HEK293 (cell line): Measurements from ENCODE around the gene INPP5A.

Experiments
- CTCF ChIA-PET: fragments of 350-600 bp; formaldehyde crosslinking; extraction: SDS; loops from one replicate; lab custom pipeline; 2021; ENCODE audit warnings: antibody characterized with exemption; lab: Yijun Ruan, JAX
- POLR2A ChIA-PET: fragments of 300-600 bp; formaldehyde crosslinking; extraction: SDS; loops from one replicate; lab custom pipeline; 2020; ENCODE audit warnings: antibody characterized with exemption, inconsistent platforms; lab: Yijun Ruan, JAX
- H3K27ac ChIP-seq: fragments of 200-500 bp; sonication (Bioruptor generic); 2 replicates; pipeline ENCODE4 v1.5.1; 2014; ENCODE audit warnings: low read depth, low read length, control low read depth, inconsistent platforms; ENCODE audit errors: extremely low read depth
- H3K36me3 ChIP-seq, 2 experiments: fragments of 200-500 bp in 1 of 2; sonication (Bioruptor generic) in 1 of 2; 1 replicate in 1 of 2; 2 replicates in 1 of 2; pipeline ENCODE4 v1.5.1; 2014 to 2017; ENCODE audit warnings: inconsistent platforms in 2 of 2, low read length in 2 of 2; ENCODE audit not compliant: control insufficient read depth in 2 of 2, insufficient read depth in 1 of 2
- H3K4me1 ChIP-seq: fragments of 200-500 bp; sonication (Bioruptor generic); 2 replicates; pipeline ENCODE4 v1.5.1; 2014; ENCODE audit warnings: mild to moderate bottlenecking, low read length, inconsistent platforms; ENCODE audit not compliant: control insufficient read depth, insufficient read depth
- H3K4me3 ChIP-seq: 2 replicates; pipeline ENCODE4 v1.5.1; 2011; ENCODE audit warnings: low read depth, mild to moderate bottlenecking, control low read depth, low read length, moderate library complexity
- H3K9me3 ChIP-seq: fragments of 200-500 bp; sonication (Bioruptor generic); 2 replicates; pipeline ENCODE4 v1.5.1; 2014; ENCODE audit warnings: low read depth, low read length, inconsistent platforms; ENCODE audit not compliant: control insufficient read depth, insufficient read depth
- GFI1B ChIP-seq: fragments of 450-650 bp; formaldehyde crosslinking; IDR thresholded peaks from 2 replicates; pipeline ENCODE4 v1.5.1; 2016; ENCODE audit warnings: missing biosample characterization, missing genetic modification characterization
- GLIS1 ChIP-seq: fragments of 450-650 bp; formaldehyde crosslinking; IDR thresholded peaks from 2 replicates; pipeline ENCODE4 v1.5.1; 2016; ENCODE audit warnings: missing biosample characterization, missing genetic modification characterization
- OSR2 ChIP-seq: fragments of 450-650 bp; formaldehyde crosslinking; IDR thresholded peaks from 2 replicates; pipeline ENCODE4 v1.5.1; 2016; ENCODE audit warnings: missing biosample characterization, missing genetic modification characterization
- ZNF133 ChIP-seq: fragments of 450-650 bp; formaldehyde crosslinking; IDR thresholded peaks from 2 replicates; pipeline ENCODE4 v1.5.1; 2016; ENCODE audit warnings: missing biosample characterization, missing genetic modification characterization
- ZNF2 ChIP-seq: fragments of 450-650 bp; formaldehyde crosslinking; IDR thresholded peaks from 2 replicates; pipeline ENCODE4 v1.5.1; 2016; ENCODE audit warnings: missing biosample characterization, missing genetic modification characterization
- ZNF266 ChIP-seq: fragments of 450-650 bp; formaldehyde crosslinking; IDR thresholded peaks from 2 replicates; pipeline ENCODE4 v1.5.1; 2016; ENCODE audit warnings: missing biosample characterization, missing genetic modification characterization, low read depth
- ZNF416 ChIP-seq: fragments of 450-650 bp; formaldehyde crosslinking; IDR thresholded peaks from 2 replicates; pipeline ENCODE4 v1.5.1; 2016; ENCODE audit warnings: missing biosample characterization, missing genetic modification characterization
- ZNF521 ChIP-seq: fragments of 450-650 bp; formaldehyde crosslinking; IDR thresholded peaks from 2 replicates; pipeline ENCODE4 v1.5.1; 2017; ENCODE audit warnings: missing biosample characterization, mild to moderate bottlenecking, missing genetic modification characterization
- ZNF544 ChIP-seq: fragments of 450-650 bp; formaldehyde crosslinking; IDR thresholded peaks from 2 replicates; pipeline ENCODE4 v1.5.0; 2017; ENCODE audit warnings: missing biosample characterization, missing genetic modification characterization
- ZNF560 ChIP-seq: fragments of 450-650 bp; formaldehyde crosslinking; IDR thresholded peaks from 2 replicates; pipeline ENCODE4 v1.5.1; 2017; ENCODE audit warnings: missing biosample characterization, missing genetic modification characterization, borderline replicate concordance
- ZNF830 ChIP-seq: fragments of 450-650 bp; IDR thresholded peaks from 2 replicates; pipeline ENCODE4 v1.5.0; 2018; ENCODE audit warnings: missing biosample characterization, missing genetic modification characterization, low read depth, mild to moderate bottlenecking, moderate library complexity
- ZNF843 ChIP-seq: fragments of 450-650 bp; formaldehyde crosslinking; IDR thresholded peaks from 2 replicates; pipeline ENCODE4 v1.5.1; 2016; ENCODE audit warnings: missing biosample characterization, missing genetic modification characterization
- TF ChIP-seq, protein P1 (sequence below): fragments of 450-650 bp; formaldehyde crosslinking; IDR thresholded peaks from 2 replicates; pipeline ENCODE4 v1.5.1; 2017; ENCODE audit warnings: missing biosample characterization, missing genetic modification characterization
- TF ChIP-seq, protein P2 (sequence below): fragments of 450-650 bp; IDR thresholded peaks from 2 replicates; pipeline ENCODE4 v1.5.1; 2018; ENCODE audit warnings: missing biosample characterization, missing genetic modification characterization
- TF ChIP-seq, protein P3 (sequence below): fragments of 450-650 bp; formaldehyde crosslinking; IDR thresholded peaks from 2 replicates; pipeline ENCODE4 v1.5.1; 2016; ENCODE audit warnings: missing biosample characterization, missing genetic modification characterization, borderline replicate concordance

Gene INPP5A

DNA sequence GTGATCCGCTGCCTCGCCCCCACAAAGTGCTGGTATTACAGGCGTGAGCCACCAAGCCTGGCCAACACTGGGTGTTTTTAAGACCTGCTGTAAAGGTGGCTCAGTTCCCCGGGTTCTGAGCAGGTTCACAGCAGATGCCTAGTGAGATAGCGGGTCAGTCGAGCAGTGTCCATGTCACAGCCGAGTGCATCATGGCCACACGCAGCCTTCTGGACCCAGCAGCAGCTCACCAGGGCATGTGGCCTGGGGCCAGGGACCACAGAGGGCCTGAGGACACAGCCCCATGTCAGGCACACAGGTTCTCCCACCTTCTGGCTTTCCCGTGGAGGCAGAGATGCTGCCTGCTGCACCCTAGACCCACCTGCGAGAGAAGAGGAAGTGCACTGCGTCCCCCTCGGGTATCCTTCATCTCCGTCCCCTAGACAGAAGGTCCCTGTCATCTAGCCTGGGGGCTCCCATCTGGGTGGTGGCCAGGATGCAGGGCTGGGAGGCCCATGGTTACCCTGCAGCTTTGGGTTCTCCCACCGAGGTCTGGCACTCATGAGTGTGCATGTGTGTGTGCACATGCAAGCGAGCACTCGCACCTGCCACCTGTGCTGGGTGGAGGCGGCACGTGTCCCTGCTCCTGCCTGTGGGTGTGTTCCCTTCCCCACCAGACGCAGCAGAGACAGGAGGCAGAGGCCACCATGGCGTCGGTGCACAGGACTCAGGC is 149.8 kb downstream of the INPP5A start:
- Histone ChIP-seq H3K4me1 (no peaks in the 10 kb centered on the region), H3K9me3 (no peaks in the 10 kb centered on the region), H3K4me3 (no peak overlapping the region), H3K36me3 (no peaks in the 10 kb centered on the region), H3K27ac (no peak overlapping the region)
- POLR2A ChIA-PET: no interaction called here
- TF ChIP-seq, protein P1, sequence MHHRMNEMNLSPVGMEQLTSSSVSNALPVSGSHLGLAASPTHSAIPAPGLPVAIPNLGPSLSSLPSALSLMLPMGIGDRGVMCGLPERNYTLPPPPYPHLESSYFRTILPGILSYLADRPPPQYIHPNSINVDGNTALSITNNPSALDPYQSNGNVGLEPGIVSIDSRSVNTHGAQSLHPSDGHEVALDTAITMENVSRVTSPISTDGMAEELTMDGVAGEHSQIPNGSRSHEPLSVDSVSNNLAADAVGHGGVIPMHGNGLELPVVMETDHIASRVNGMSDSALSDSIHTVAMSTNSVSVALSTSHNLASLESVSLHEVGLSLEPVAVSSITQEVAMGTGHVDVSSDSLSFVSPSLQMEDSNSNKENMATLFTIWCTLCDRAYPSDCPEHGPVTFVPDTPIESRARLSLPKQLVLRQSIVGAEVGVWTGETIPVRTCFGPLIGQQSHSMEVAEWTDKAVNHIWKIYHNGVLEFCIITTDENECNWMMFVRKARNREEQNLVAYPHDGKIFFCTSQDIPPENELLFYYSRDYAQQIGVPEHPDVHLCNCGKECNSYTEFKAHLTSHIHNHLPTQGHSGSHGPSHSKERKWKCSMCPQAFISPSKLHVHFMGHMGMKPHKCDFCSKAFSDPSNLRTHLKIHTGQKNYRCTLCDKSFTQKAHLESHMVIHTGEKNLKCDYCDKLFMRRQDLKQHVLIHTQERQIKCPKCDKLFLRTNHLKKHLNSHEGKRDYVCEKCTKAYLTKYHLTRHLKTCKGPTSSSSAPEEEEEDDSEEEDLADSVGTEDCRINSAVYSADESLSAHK (tag by site-specific recombination): no peak
- TF ChIP-seq, protein P2, sequence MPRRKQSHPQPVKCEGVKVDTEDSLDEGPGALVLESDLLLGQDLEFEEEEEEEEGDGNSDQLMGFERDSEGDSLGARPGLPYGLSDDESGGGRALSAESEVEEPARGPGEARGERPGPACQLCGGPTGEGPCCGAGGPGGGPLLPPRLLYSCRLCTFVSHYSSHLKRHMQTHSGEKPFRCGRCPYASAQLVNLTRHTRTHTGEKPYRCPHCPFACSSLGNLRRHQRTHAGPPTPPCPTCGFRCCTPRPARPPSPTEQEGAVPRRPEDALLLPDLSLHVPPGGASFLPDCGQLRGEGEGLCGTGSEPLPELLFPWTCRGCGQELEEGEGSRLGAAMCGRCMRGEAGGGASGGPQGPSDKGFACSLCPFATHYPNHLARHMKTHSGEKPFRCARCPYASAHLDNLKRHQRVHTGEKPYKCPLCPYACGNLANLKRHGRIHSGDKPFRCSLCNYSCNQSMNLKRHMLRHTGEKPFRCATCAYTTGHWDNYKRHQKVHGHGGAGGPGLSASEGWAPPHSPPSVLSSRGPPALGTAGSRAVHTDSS (tag by site-specific recombination): no peak
- TF ChIP-seq ZNF416 (tag by site-specific recombination) (no peak), ZNF133 (tag by site-specific recombination) (no peak), ZNF544 (tag by site-specific recombination) (no peak), ZNF843 (no peak)
- TF ChIP-seq, all 188 proteins: peak for 0
- CTCF ChIA-PET: no interaction called here

DNA sequence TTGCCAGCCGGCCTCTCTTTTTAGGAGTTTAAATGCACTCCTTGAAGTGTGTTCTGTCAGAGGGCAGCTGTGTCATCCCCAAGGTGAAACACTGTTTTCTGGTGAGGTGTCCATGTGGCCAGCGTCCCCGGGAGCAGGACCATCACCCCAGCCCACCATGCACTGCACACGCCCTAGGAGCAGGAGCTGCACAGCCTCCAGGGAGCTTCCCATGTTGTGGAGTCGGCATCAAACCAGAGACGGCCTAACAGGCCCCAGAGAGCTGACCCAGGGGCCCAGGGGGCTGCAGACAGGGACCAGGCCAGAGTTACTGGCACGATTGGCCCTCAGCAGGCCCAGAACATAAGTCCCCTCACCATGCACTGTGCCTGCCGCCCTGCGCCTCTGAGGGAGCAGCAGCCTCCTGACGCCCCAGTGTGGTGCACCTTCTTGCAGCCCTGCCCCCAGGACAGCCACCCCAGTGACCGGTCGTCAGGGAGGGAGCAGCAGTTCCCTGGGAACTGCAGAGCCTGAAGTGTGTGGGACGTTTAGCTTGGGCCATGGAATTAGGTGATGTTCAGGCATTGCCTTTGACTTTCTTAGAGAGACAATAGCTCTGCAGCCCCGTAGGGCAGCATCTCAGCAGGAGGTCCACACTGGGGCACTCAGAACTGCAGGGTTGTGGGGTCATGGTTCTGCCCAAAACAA is 150.4 kb downstream of the INPP5A start:
- TF ChIP-seq ZNF266 (tag by site-specific recombination) (no peak), ZNF521 (tag by site-specific recombination) (no peak), GLIS1 (tag by site-specific recombination) (no peak), ZNF830 (tag by site-specific recombination) (no peak), GFI1B (no peak), ZNF560 (tag by site-specific recombination) (no peak), ZNF2 (tag by site-specific recombination) (no peak), ZNF544 (tag by site-specific recombination) (no peak), OSR2 (no peak)
- TF ChIP-seq, protein P3, sequence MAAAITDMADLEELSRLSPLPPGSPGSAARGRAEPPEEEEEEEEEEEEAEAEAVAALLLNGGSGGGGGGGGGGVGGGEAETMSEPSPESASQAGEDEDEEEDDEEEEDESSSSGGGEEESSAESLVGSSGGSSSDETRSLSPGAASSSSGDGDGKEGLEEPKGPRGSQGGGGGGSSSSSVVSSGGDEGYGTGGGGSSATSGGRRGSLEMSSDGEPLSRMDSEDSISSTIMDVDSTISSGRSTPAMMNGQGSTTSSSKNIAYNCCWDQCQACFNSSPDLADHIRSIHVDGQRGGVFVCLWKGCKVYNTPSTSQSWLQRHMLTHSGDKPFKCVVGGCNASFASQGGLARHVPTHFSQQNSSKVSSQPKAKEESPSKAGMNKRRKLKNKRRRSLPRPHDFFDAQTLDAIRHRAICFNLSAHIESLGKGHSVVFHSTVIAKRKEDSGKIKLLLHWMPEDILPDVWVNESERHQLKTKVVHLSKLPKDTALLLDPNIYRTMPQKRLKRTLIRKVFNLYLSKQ: no peak
- no peak overlapping the region for H3K27ac ChIP-seq
- no peaks in the 10 kb centered on the region for H3K36me3 ChIP-seq
- ChIA-PET CTCF (no interaction called here), POLR2A (no interaction called here)
- H3K9me3 ChIP-seq: no peaks in the 10 kb centered on the region
- H3K4me1 ChIP-seq: no peaks in the 10 kb centered on the region
- no peak overlapping the region for H3K4me3 ChIP-seq
